ENCODE data around the gene RRH.
"Not testable (repeated sequence)": the region's sequence is repeated elsewhere in the genome, so short reads cannot be mapped to it uniquely, and the experiment has no call there.

Gene RRH

GRCh38 chr4:109827672-109828071 lies at the start of gene RRH:
Gene RRH, plus strand, starts transcription at chr4:109827972. Its CDS starts 56 bp downstream, at chr4:109828028.
- no peak for DNase-seq

DNA sequence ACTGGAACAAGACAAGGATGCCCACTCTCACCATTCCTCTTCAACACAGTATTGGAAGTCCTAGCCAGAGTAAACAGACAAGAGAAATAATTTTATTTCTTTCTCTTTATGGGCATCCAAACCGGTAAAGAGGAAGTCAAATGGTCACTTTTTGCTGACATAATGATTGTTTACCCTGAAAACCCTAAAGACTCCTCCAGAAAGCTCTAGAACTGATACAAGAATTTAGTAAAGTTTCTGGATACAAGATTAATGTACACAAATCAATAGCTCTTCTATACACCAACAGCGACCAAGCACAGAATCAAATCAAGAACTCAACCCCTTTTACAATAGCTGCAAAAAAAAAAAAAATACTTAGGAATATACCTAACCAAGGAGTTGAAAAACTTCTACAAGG lies 45.7 kb upstream of the RRH start:
- not testable (repeated sequence) for DNase-seq

GRCh38 chr4:109786846-109787245 lies 40.9 kb upstream of the RRH start:
- DNase-seq = no peak

DNA sequence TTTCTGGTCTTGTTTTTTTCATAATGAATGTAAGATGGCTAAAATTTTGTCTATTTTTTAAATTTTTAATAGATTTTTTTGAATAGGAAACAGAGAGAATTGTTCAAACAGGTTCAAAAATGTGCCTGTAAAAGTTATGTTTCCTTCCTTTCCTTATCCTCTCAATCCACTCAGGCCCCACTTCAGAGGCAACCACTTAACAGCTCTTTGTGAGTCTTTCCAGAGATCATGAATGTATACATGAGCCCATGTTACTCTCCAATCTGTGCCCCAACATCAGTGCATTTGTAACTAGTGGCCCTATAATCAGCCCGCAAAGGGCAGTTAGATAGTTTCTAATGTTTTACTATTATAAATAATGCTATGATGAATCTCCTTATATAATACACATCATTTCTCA lies 40.0 kb upstream of the RRH start:
- no peak for DNase-seq

DNA sequence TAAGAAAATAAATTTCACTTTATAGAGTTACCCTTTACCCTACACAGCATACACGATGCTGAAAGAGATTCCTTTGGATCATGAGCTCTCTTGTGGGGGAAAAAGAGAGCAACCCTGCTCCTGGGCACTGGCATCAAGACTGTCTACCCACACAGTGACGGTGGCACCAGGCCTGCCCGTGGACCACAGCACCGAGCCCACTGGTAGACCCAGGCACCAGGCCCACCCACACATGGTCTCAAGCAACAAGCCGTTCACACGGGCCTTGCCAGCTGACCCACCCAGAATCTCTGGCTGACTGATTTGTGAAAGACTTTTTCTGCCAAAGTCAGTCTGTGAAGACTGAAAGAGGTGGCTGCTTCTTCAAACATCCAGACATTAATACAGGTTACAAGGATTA lies 32.7 kb upstream of the RRH start:
- DNase-seq = no peak

GRCh38 chr4:109798866-109799265 lies 28.9 kb upstream of the RRH start:
- no peak for DNase-seq

- no peak for DNase-seq
Measured at GRCh38 chr4:109801099-109801789, 26.5 kb upstream of the RRH start.

- DNase-seq = no peak
Measured at GRCh38 chr4:109801895-109802319, 25.9 kb upstream of the RRH start, which contains the start of gene CFI. Gene CFI, minus strand, starts transcription at chr4:109801999. Its CDS starts 28 bp downstream, at chr4:109801971.

GRCh38 chr4:109803924-109804571 lies 23.7 kb upstream of the RRH start:
- DNase-seq = no peak

- DNase-seq = no peak
Measured at GRCh38 chr4:109809655-109810054, 18.1 kb upstream of the RRH start.

- DNase-seq = no peak
Measured at GRCh38 chr4:109810552-109811387, 17.0 kb upstream of the RRH start.

GRCh38 chr4:109811707-109812106 lies 16.1 kb upstream of the RRH start:
- no peak for DNase-seq

- peak; percentile 90 for DNase-seq
Measured at GRCh38 chr4:109815151-109816081, 12.4 kb upstream of the RRH start, which contains the start of gene GAR1. Gene GAR1, plus strand, starts transcription at chr4:109815762. Its CDS starts 403 bp downstream, at chr4:109816165.

DNA sequence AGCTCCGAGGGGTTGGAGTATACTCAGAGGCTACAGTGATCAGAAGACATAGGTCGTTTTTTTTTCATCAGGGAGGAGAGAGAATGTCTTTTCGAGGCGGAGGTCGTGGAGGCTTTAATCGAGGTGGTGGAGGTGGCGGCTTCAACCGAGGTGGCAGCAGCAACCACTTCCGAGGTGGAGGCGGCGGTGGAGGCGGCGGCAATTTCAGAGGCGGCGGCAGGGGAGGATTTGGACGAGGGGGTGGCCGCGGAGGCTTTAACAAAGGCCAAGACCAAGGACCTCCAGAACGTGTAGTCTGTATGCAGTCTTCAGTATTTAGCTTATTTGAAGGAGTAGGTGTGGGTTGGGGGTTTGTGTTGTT lies 11.7 kb upstream of the RRH start:
- peak; percentile 59 for DNase-seq

GRCh38 chr4:109816894-109817293 lies 10.9 kb upstream of the RRH start:
- DNase-seq = no peak

GRCh38 chr4:109818268-109818667 lies 9.5 kb upstream of the RRH start:
- DNase-seq = no peak

GRCh38 chr4:109820563-109820962 lies 7.2 kb upstream of the RRH start:
- DNase-seq = no peak

GRCh38 chr4:109821185-109821584 lies 6.6 kb upstream of the RRH start:
- DNase-seq = no peak

DNA sequence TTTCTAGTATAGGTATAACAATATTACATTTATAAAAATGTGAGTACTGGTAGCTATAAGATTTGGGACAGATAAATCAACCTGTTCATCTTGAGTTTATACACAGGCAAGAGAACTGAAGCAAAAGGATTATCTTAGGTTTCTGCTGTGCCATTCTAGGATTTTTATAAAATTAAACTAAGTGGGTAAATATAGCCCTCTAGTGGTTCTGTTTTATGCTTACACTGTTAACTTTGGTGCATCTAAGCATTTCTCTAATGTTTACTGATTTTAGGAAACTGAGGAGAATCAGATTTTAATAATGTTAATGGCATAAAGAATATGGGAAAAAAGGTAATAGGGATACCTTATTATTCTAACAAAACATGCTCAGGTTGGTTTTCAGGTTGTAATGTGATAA lies 1.1 kb upstream of the RRH start:
- no peak for DNase-seq

DNA sequence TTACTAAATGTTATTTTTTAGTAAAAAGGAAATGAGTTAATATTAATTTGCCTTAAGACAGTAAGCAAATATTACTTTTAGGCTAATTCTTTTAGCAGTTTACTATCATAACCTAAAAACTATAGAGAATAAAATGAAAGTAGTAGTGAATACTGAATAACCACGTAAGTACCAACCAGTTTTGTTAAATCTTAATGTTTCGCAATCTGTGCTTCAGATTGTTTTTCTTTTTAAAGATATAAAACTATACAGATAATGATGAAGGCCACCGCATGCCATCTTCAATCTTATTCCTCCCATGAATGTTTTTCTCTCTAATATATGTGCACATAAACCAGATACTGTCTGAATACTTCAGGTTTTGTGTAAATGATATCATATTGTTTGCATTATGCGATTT lies 6.0 kb downstream of the RRH start:
- DNase-seq = no peak

DNA sequence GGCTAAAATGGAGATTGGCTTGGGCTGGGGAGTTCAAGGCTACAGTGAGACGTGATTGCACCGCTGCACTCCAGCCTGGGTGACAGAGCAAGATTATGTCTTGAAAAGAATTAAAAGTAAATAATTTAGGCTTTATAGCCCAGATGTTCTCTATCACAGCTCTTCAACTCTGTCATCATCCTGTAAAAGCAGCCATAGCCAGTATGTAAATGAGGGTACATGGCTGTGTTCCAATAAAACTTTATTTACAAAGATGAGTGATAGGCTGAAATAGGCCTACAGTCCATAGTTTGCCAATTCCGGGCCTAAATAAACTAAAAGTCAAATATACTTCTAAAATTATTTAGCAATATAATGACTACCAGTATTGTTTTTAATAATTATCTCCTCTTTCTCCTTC lies 9.2 kb downstream of the RRH start:
- DNase-seq = no peak

DNA sequence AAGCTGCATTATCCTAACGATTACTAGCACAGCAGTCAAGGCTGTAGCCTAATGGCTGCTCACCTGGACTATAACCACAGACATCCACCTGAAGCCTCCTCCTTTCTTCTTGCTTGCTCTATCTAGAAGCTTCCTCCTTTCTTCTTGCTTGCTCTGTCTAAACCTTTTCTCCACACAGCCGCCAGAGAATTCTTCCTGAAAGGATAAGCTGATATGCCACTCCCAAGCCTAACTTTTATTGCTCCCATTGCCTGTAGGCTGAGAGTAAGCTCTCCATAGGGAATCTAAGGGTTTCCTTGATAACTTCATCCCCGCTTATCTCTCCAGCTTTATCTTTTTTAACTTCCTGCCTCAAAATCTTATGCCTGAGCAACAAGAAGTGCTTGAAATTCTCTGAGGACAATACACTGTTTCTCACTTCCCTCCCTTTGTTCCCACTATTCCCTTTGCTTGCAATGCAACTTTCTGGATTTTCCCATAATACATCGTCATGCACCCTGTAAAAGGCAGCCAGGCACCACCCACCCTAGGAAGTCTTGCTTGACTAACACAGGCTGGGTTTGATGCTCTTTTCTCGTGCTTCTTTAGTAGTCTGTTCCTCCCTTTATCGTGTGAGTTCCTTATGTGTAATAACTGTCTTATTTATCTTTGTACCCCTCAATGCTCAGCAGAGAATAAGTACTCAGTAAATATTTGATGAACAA lies 18.8 kb downstream of the RRH start:
- DNase-seq = no peak

All from activated naive CD4-positive, alpha-beta T cell treated with Interleukin-2 at 50 U/mL for 16 hours (primary cell).